ENCODE data around the gene CAMK2A. TPM values are rescaled to one million over a fixed set of nuclear protein-coding genes. Genes with fewer than 3 reads are reported as not detected.
"Not testable (repeated sequence)": the region's sequence is repeated elsewhere in the genome, so short reads cannot be mapped to it uniquely, and the experiment has no call there.

The CAMK2A gene
- total and polyA plus RNA-seq, 4 donors, result under 0.01 TPM; not detected in 3

DNA sequence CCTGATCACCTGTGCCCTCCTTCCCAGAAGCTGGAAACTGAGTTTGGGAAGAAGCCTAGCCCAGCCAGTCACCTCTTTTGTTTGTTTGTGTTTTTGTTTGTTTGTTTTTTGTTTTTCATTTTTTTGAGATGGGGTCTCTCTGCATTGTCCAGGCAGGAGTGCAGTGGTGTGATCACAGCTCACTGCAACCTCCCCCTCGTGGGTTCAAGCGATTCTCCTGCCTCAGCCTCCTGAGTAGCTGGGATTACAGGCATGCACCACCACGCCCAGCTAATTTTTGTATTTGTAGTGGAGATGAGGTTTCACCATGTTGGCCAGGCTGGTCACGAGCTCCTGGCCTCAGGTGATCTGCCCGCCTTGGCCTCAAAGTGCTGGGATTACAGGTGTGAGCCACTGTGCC, 55.9 kb downstream of the CAMK2A start:
- not testable (repeated sequence) for H3K4me3 ChIP-seq (ENCODE audit: low read depth in 1 of 3, low read length in 3 of 3); H3K9me3 ChIP-seq (ENCODE audit: control insufficient read depth in 4 of 4, low read length in 3 of 4); DNase-seq (ENCODE audit: low spot score); H3K9ac ChIP-seq (ENCODE audit: low read depth in 1 of 2, low read length in 2 of 2); H3K27me3 ChIP-seq (ENCODE audit: control insufficient read depth in 4 of 4, insufficient read depth in 4 of 4, low read length in 3 of 4); H3K4me1 ChIP-seq (ENCODE audit: control insufficient read depth in 4 of 4, insufficient read depth in 4 of 4, low read length in 3 of 4); H3K27ac ChIP-seq (ENCODE audit: low read depth in 1 of 2, low read length in 2 of 2); H3K36me3 ChIP-seq (ENCODE audit: control insufficient read depth in 4 of 4, insufficient read depth in 3 of 4, low read depth in 1 of 4, low read length in 3 of 4)
- 95% methylated on average over 5 of the region's 5 CpGs for WGBS

DNA sequence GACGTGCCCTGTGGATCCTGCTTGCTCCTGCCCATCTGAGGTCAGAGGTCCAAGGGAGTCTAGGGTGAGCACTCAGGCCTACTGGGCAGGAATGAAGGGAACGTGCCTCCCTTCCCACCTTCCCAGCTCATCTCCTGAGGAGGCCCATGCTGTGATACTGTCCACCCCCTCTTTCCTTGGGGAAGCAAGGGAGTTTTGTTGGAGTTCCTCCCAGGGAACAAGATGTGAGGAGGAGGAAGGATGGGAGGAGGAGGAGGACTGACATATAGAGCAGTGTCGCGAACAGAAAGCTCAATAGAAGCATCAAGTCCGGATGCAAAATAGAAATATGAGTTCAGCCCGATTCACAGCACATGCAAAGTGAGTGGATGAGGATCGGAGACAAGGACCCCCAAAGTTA, 58.7 kb downstream of the CAMK2A start:
- Histone ChIP-seq H3K4me1 (ENCODE audit: control insufficient read depth in 4 of 4, insufficient read depth in 4 of 4, low read length in 3 of 4) (no peaks in the 10 kb centered on the region), H3K9ac (ENCODE audit: low read depth in 1 of 2, low read length in 2 of 2) (no peak overlapping the region), H3K27me3 (ENCODE audit: control insufficient read depth in 4 of 4, insufficient read depth in 4 of 4, low read length in 3 of 4) (no peaks in the 10 kb centered on the region), H3K36me3 (ENCODE audit: control insufficient read depth in 4 of 4, insufficient read depth in 3 of 4, low read depth in 1 of 4, low read length in 3 of 4) (no peaks in the 10 kb centered on the region), H3K4me3 (ENCODE audit: low read depth in 1 of 3, low read length in 3 of 3) (no peak overlapping the region), H3K27ac (ENCODE audit: low read depth in 1 of 2, low read length in 2 of 2) (no peak overlapping the region), H3K9me3 (ENCODE audit: control insufficient read depth in 4 of 4, low read length in 3 of 4) (no peaks in the 10 kb centered on the region)
- WGBS, result 91% methylated on average over 7 of the region's 7 CpGs
- DNase-seq (ENCODE audit: low spot score), result no peak
- TF ChIP-seq, protein P1, sequence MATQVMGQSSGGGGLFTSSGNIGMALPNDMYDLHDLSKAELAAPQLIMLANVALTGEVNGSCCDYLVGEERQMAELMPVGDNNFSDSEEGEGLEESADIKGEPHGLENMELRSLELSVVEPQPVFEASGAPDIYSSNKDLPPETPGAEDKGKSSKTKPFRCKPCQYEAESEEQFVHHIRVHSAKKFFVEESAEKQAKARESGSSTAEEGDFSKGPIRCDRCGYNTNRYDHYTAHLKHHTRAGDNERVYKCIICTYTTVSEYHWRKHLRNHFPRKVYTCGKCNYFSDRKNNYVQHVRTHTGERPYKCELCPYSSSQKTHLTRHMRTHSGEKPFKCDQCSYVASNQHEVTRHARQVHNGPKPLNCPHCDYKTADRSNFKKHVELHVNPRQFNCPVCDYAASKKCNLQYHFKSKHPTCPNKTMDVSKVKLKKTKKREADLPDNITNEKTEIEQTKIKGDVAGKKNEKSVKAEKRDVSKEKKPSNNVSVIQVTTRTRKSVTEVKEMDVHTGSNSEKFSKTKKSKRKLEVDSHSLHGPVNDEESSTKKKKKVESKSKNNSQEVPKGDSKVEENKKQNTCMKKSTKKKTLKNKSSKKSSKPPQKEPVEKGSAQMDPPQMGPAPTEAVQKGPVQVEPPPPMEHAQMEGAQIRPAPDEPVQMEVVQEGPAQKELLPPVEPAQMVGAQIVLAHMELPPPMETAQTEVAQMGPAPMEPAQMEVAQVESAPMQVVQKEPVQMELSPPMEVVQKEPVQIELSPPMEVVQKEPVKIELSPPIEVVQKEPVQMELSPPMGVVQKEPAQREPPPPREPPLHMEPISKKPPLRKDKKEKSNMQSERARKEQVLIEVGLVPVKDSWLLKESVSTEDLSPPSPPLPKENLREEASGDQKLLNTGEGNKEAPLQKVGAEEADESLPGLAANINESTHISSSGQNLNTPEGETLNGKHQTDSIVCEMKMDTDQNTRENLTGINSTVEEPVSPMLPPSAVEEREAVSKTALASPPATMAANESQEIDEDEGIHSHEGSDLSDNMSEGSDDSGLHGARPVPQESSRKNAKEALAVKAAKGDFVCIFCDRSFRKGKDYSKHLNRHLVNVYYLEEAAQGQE (IDR thresholded peaks at IDR 0.05), result no peak
- TF ChIP-seq, protein P2, sequence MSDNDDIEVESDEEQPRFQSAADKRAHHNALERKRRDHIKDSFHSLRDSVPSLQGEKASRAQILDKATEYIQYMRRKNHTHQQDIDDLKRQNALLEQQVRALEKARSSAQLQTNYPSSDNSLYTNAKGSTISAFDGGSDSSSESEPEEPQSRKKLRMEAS (IDR thresholded peaks at IDR 0.05), result no peak
- TF ChIP-seq RXRA (IDR thresholded peaks at IDR 0.05), result no peak
- TF ChIP-seq SP1 (IDR thresholded peaks at IDR 0.05), result no peak
- TF ChIP-seq, protein P3, sequence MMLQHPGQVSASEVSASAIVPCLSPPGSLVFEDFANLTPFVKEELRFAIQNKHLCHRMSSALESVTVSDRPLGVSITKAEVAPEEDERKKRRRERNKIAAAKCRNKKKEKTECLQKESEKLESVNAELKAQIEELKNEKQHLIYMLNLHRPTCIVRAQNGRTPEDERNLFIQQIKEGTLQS (IDR thresholded peaks at IDR 0.05), result no peak
- TF ChIP-seq FOXA1 (IDR thresholded peaks at IDR 0.05), result no peak
- no peak for TF ChIP-seq FOXA2 (IDR thresholded peaks at IDR 0.05)
- no peak for TF ChIP-seq HNF4A (conservative IDR thresholded peaks at IDR 0.05)
- TF ChIP-seq YY1 (IDR thresholded peaks at IDR 0.05), result no peak
- no peak for TF ChIP-seq EGR1 (IDR thresholded peaks at IDR 0.05; ENCODE audit: low read depth in 2 of 2)
- TF ChIP-seq NR2F2 (IDR thresholded peaks at IDR 0.05), result no peak
- TF ChIP-seq, protein P4, sequence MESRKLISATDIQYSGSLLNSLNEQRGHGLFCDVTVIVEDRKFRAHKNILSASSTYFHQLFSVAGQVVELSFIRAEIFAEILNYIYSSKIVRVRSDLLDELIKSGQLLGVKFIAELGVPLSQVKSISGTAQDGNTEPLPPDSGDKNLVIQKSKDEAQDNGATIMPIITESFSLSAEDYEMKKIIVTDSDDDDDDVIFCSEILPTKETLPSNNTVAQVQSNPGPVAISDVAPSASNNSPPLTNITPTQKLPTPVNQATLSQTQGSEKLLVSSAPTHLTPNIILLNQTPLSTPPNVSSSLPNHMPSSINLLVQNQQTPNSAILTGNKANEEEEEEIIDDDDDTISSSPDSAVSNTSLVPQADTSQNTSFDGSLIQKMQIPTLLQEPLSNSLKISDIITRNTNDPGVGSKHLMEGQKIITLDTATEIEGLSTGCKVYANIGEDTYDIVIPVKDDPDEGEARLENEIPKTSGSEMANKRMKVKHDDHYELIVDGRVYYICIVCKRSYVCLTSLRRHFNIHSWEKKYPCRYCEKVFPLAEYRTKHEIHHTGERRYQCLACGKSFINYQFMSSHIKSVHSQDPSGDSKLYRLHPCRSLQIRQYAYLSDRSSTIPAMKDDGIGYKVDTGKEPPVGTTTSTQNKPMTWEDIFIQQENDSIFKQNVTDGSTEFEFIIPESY (IDR thresholded peaks at IDR 0.05), result no peak
- TF ChIP-seq GABPA (IDR thresholded peaks at IDR 0.05 in 1 of 2, conservative IDR thresholded peaks at IDR 0.05 in 1 of 2), result no peak
- TF ChIP-seq HNF4G (IDR thresholded peaks at IDR 0.05), result no peak
- no peak for TF ChIP-seq TAF1 (conservative IDR thresholded peaks at IDR 0.05)
- TF ChIP-seq, protein P5, sequence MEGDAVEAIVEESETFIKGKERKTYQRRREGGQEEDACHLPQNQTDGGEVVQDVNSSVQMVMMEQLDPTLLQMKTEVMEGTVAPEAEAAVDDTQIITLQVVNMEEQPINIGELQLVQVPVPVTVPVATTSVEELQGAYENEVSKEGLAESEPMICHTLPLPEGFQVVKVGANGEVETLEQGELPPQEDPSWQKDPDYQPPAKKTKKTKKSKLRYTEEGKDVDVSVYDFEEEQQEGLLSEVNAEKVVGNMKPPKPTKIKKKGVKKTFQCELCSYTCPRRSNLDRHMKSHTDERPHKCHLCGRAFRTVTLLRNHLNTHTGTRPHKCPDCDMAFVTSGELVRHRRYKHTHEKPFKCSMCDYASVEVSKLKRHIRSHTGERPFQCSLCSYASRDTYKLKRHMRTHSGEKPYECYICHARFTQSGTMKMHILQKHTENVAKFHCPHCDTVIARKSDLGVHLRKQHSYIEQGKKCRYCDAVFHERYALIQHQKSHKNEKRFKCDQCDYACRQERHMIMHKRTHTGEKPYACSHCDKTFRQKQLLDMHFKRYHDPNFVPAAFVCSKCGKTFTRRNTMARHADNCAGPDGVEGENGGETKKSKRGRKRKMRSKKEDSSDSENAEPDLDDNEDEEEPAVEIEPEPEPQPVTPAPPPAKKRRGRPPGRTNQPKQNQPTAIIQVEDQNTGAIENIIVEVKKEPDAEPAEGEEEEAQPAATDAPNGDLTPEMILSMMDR (IDR thresholded peaks at IDR 0.05; ENCODE audit: low read depth, low read length, missing input control), result no peak
- TF ChIP-seq JUND (IDR thresholded peaks at IDR 0.05), result no peak
- no peak for TF ChIP-seq RAD21 (IDR thresholded peaks at IDR 0.05)
